H1 (cell line): Measurements from ENCODE around the gene FBXO11. TPM values are rescaled to one million over a fixed set of nuclear protein-coding genes. Genes with fewer than 3 reads are reported as not detected.

Experiments used
- CTCF ChIA-PET: fragments of 300-600 bp; sonication (Branson Sonifier 250); formaldehyde crosslinking; loops from one replicate; lab custom pipeline; 2021; ENCODE audit not compliant: partially characterized antibody; lab: Charles Lee
- POLR2A ChIA-PET: fragments of 300-600 bp; sonication (Branson Sonifier 250); formaldehyde crosslinking; loops from one replicate; lab custom pipeline; 2021; ENCODE audit warnings: inconsistent platforms; ENCODE audit not compliant: partially characterized antibody; lab: Charles Lee
- DNase-seq, 2 experiments: peaks; one replicate each; pipeline versions ENCODE4 v3.0.0 to v3.0.0-alpha.2; 2010 to 2022; ENCODE audit warnings: low spot score in 2 of 2, low read depth in 1 of 2, mixed read lengths in 1 of 2
- FAIRE-seq: peaks from 2 replicates; lab custom pipeline; 2011; peaks lifted over from hg19 to GRCh38; lab: Jason Lieb, UNC
- H2AFZ ChIP-seq: 2 replicates; pipeline ENCODE4 v1.8.1; 2012; ENCODE audit warnings: low read length, inconsistent platforms
- H2AK5ac ChIP-seq: 2 replicates; pipeline ENCODE4 v1.6.1; 2013; ENCODE audit warnings: low read depth, low read length
- H2BK120ac ChIP-seq: replicated peaks from 2 replicates; pipeline ENCODE3; 2013; ENCODE audit warnings: low read depth, low read length, inconsistent platforms
- H2BK12ac ChIP-seq: 2 replicates; pipeline ENCODE4 v1.6.1; 2013; ENCODE audit warnings: low read depth, low read length
- H2BK15ac ChIP-seq: 2 replicates; pipeline ENCODE4 v1.6.1; 2013; ENCODE audit warnings: low read length
- H2BK20ac ChIP-seq: 2 replicates; pipeline ENCODE4 v1.6.1; 2013; ENCODE audit warnings: low read length
- H2BK5ac ChIP-seq: 2 replicates; pipeline ENCODE4 v1.6.1; 2013; ENCODE audit warnings: low read depth, low read length
- H3K14ac ChIP-seq: 2 replicates; pipeline ENCODE4 v1.6.1; 2013; ENCODE audit warnings: inconsistent platforms; ENCODE audit not compliant: insufficient read length
- H3K18ac ChIP-seq: 2 replicates; pipeline ENCODE4 v1.6.1; 2013; ENCODE audit warnings: low read length; ENCODE audit errors: extremely low read depth
- H3K23ac ChIP-seq: 2 replicates; pipeline ENCODE4 v1.6.1; 2013; ENCODE audit warnings: inconsistent platforms; ENCODE audit not compliant: insufficient read length
- H3K23me2 ChIP-seq: 2 replicates; pipeline ENCODE4 v1.6.1; 2013; ENCODE audit warnings: low read depth, low read length
- H3K27ac ChIP-seq: 2 replicates; pipeline ENCODE4 v1.6.1; 2011; ENCODE audit warnings: low read depth, low read length, inconsistent platforms
- H3K27me3 ChIP-seq, 4 experiments: replicated peaks in 1 of 4; 1 replicate in 1 of 4; 2 replicates in 3 of 4; pipeline versions ENCODE4 v1.6.1 to v1.8.1; 2011 to 2013; ENCODE audit warnings: low read length in 3 of 4, mild to moderate bottlenecking in 3 of 4, inconsistent platforms in 2 of 4, mixed read lengths in 2 of 4, moderate library complexity in 1 of 4; ENCODE audit not compliant: control insufficient read depth in 3 of 4, insufficient read depth in 3 of 4; ENCODE audit errors: extremely low read depth in 1 of 4
- H3K36me3 ChIP-seq, 4 experiments: 2 replicates each; pipeline versions ENCODE4 v1.6.1 to v1.8.1; 2011 to 2013; ENCODE audit warnings: mild to moderate bottlenecking in 4 of 4, low read length in 3 of 4, moderate library complexity in 2 of 4, control low read depth in 1 of 4, inconsistent platforms in 1 of 4; ENCODE audit not compliant: insufficient read depth in 4 of 4, control insufficient read depth in 2 of 4
- H3K4ac ChIP-seq: replicated peaks from 2 replicates; pipeline ENCODE3; 2013; ENCODE audit warnings: low read length, low read depth, mixed read lengths, inconsistent platforms; ENCODE audit not compliant: insufficient read length
- H3K4me1 ChIP-seq, 4 experiments: replicated peaks in 1 of 4; 1 replicate in 1 of 4; 2 replicates in 3 of 4; pipeline versions ENCODE4 v1.6.1 to v1.8.1; 2011 to 2013; ENCODE audit warnings: low read length in 3 of 4, inconsistent platforms in 2 of 4, mixed read lengths in 1 of 4; ENCODE audit not compliant: insufficient read depth in 4 of 4, control insufficient read depth in 3 of 4
- H3K4me2 ChIP-seq, 2 experiments: 2 replicates each; pipeline versions ENCODE4 v1.6.1 to v1.8.1; 2011 to 2013; ENCODE audit warnings: low read depth in 2 of 2, low read length in 2 of 2, control low read depth in 1 of 2, inconsistent platforms in 1 of 2, mild to moderate bottlenecking in 1 of 2; ENCODE audit not compliant: insufficient read depth in 1 of 2
- H3K4me3 ChIP-seq, 4 experiments: fragments of 200-600, 300-600 bp in 1 of 4; sonication (generic), shearing (Covaris generic), sonication (Bioruptor Twin) in 1 of 4; 2 replicates each; pipeline versions ENCODE4 v1.5.1 to v1.8.1; 2011 to 2016; ENCODE audit warnings: low read length in 4 of 4, low read depth in 3 of 4, control low read depth in 2 of 4, inconsistent platforms in 2 of 4, mild to moderate bottlenecking in 2 of 4, mixed read lengths in 1 of 4, moderate library complexity in 1 of 4; ENCODE audit not compliant: insufficient read depth in 2 of 4; ENCODE audit errors: extremely low read depth in 1 of 4
- H3K56ac ChIP-seq: replicated peaks from 2 replicates; pipeline ENCODE3; 2013; ENCODE audit warnings: low read depth, mild to moderate bottlenecking, mixed read lengths, low read length, inconsistent platforms; ENCODE audit not compliant: insufficient read length
- H3K79me1 ChIP-seq: 2 replicates; pipeline ENCODE4 v1.6.1; 2013; ENCODE audit warnings: low read depth, low read length, control low read depth
- H3K79me2 ChIP-seq, 2 experiments: 2 replicates each; pipeline versions ENCODE4 v1.6.1 to v1.8.1; 2012 to 2013; ENCODE audit warnings: low read length in 2 of 2, mild to moderate bottlenecking in 2 of 2, inconsistent platforms in 1 of 2; ENCODE audit not compliant: insufficient read depth in 2 of 2, control insufficient read depth in 1 of 2
- H3K9ac ChIP-seq, 4 experiments: replicated peaks in 1 of 4; 1 replicate in 1 of 4; 2 replicates in 3 of 4; pipeline versions ENCODE4 v1.6.1 to v1.8.1; 2011 to 2013; ENCODE audit warnings: low read depth in 3 of 4, low read length in 3 of 4, control low read depth in 2 of 4, mild to moderate bottlenecking in 2 of 4, moderate library complexity in 2 of 4, inconsistent platforms in 1 of 4; ENCODE audit errors: extremely low read depth in 1 of 4
- H3K9me3 ChIP-seq, 2 experiments: 2 replicates each; pipeline versions ENCODE4 v1.6.1 to v1.8.1; 2012 to 2013; ENCODE audit warnings: mild to moderate bottlenecking in 2 of 2, moderate library complexity in 2 of 2, control low read depth in 1 of 2, inconsistent platforms in 1 of 2, low read depth in 1 of 2, low read length in 1 of 2, mixed read lengths in 1 of 2; ENCODE audit not compliant: insufficient read depth in 2 of 2
- H4K20me1 ChIP-seq, 2 experiments: replicated peaks in 1 of 2; 2 replicates each; pipeline versions ENCODE3 to v1.8.1; 2011 to 2013; ENCODE audit warnings: inconsistent platforms in 2 of 2, low read length in 2 of 2, mild to moderate bottlenecking in 1 of 2; ENCODE audit not compliant: insufficient read depth in 2 of 2, control insufficient read depth in 1 of 2
- H4K5ac ChIP-seq: 2 replicates; pipeline ENCODE4 v1.6.1; 2013; ENCODE audit warnings: low read length, low read depth, mixed read lengths, inconsistent platforms; ENCODE audit not compliant: insufficient read length
- H4K8ac ChIP-seq: 2 replicates; pipeline ENCODE4 v1.8.0; 2013; ENCODE audit warnings: mild to moderate bottlenecking, moderate library complexity, low read length, inconsistent platforms; ENCODE audit not compliant: insufficient read depth; ENCODE audit errors: extremely low read depth
- H4K91ac ChIP-seq: replicated peaks from 2 replicates; pipeline ENCODE3; 2013; ENCODE audit warnings: low read length, mixed read lengths, inconsistent platforms; ENCODE audit not compliant: insufficient read length
- BACH1 ChIP-seq: IDR thresholded peaks from 2 replicates; pipeline ENCODE4 v1.6.1; 2012; ENCODE audit warnings: low read length, improper control_type of control experiment
- CHD2 ChIP-seq: IDR thresholded peaks from 2 replicates; pipeline ENCODE4 v1.6.1; 2012; ENCODE audit warnings: low read length, improper control_type of control experiment
- EGR1 ChIP-seq: IDR thresholded peaks from 2 replicates; pipeline ENCODE4 v1.6.1; 2011; ENCODE audit warnings: low read depth, low read length, borderline replicate concordance
- EZH2 ChIP-seq: fragments of 200-600 bp; sonication (generic); IDR thresholded peaks from 2 replicates; pipeline ENCODE4 v1.7.1; 2012; ENCODE audit warnings: low read depth, mild to moderate bottlenecking, moderate library complexity, low read length, inconsistent platforms; ENCODE audit not compliant: severe bottlenecking
- KDM1A ChIP-seq: fragments of 200-600, 300-600 bp; sonication (generic); IDR thresholded peaks from 2 replicates; pipeline ENCODE4 v1.7.1; 2016; ENCODE audit warnings: mild to moderate bottlenecking, low read length, borderline replicate concordance
- KDM5A ChIP-seq: fragments of 200-600 bp; IDR thresholded peaks from 2 replicates; pipeline ENCODE4 v1.7.1; 2012; ENCODE audit warnings: mild to moderate bottlenecking, low read length, inconsistent platforms, mixed read lengths
- PHF8 ChIP-seq: fragments of 200-600 bp; sonication (generic); conservative IDR thresholded peaks from 2 replicates; pipeline ENCODE4 v1.7.1; 2012; ENCODE audit warnings: low read depth, mild to moderate bottlenecking, inconsistent platforms, low read length, moderate library complexity
- RBBP5 ChIP-seq: IDR thresholded peaks from 2 replicates; pipeline ENCODE4 v1.7.1; 2012; ENCODE audit warnings: low read depth, mild to moderate bottlenecking, inconsistent platforms, low read length, moderate library complexity, borderline replicate concordance
- WGBS, 2 experiments: shearing (Covaris generic) in 1 of 2; methylation state at CpG; one replicate each; pipeline versions ENCODE4 v1.1.6 to v1.1.7; 2013 to 2015; ENCODE audit warnings: low lambda C conversion rate in 2 of 2, mixed read lengths in 2 of 2, inconsistent platforms in 1 of 2, low coverage in 1 of 2, missing lambda C conversion rate in 1 of 2; ENCODE audit not compliant: insufficient replicate concordance in 2 of 2, insufficient coverage in 1 of 2, insufficient read length in 1 of 2; ENCODE audit errors: extremely low coverage in 1 of 2, missing lambda C conversion rate in 1 of 2; 5-methylcytosine and 5-hydroxymethylcytosine counted together
- polyA plus RNA-seq, 7 experiments: library from polyadenylated mRNA; depleted of rRNA in 3 of 7; stranded (reverse) in 5 of 7; unstranded in 2 of 7; fragments of >200 nt in 5 of 7; fragments of 200-250 nt in 2 of 7; gene quantifications; 1 replicate in 5 of 7; 2 replicates in 1 of 7; 4 replicates in 1 of 7; pipeline versions ENCODE4 v1.2.1 to v1.2.3, GENCODE V29; 2011 to 2013; ENCODE audit warnings: missing spikeins in 2 of 7, mixed read lengths in 2 of 7
- total RNA-seq: library from RNA; stranded (reverse); fragmentation: NEBNext Ultra II Directional; extraction: Animal tissue kit (Norgen Biotek cat#: 25700); gene quantifications from 2 replicates; pipeline ENCODE4 v1.2.1, GENCODE V29; 2021

Gene FBXO11
- total and polyA plus RNA-seq, 2 of the 8 experiments (the other 6 are each of a cell fraction or from before 2014, with no cell fraction given), result 21.7 to 57.3 TPM

- H3K9me3 ChIP-seq, result no peaks in the 10 kb centered on the region
- H4K91ac ChIP-seq, result no peak overlapping the region
- H3K36me3 ChIP-seq, result no peaks in the 10 kb centered on the region
- no peaks in the 10 kb centered on the region for H4K20me1 ChIP-seq
- no peak overlapping the region for H3K56ac ChIP-seq
- ChIA-PET POLR2A (interaction anchor here (0.6 to 0.7 kb wide), 2 partner anchors 10 to 11 kb away, joined by 3 to 4 read pairs; no protein-coding TSS in a partner anchor), CTCF (interaction anchor here (0.6 to 1.1 kb wide), 3 partner anchors 16 to 148 kb away, joined by 3 read pairs; no protein-coding TSS in a partner anchor)
- no peak overlapping the region for H2BK15ac ChIP-seq
- no peak overlapping the region for H3K4ac ChIP-seq
- no peak overlapping the region for H3K23ac ChIP-seq
- no peak overlapping the region for H3K9ac ChIP-seq
- H3K79me1 ChIP-seq, result no peaks in the 10 kb centered on the region
- H2BK12ac ChIP-seq, result no peak overlapping the region
- no peaks in the 10 kb centered on the region for H3K4me1 ChIP-seq
- H2AFZ ChIP-seq, result no peak overlapping the region
- H4K5ac ChIP-seq, result no peak overlapping the region
- H4K8ac ChIP-seq, result no peak overlapping the region
- no peaks in the 10 kb centered on the region for H3K79me2 ChIP-seq
- no peak overlapping the region for H2AK5ac ChIP-seq
- H3K18ac ChIP-seq, result no peak overlapping the region
- FAIRE-seq (no peak), DNase-seq (no peak)
- H3K4me3 ChIP-seq, result no peak overlapping the region
- no peak overlapping the region for H3K4me2 ChIP-seq
- no peak overlapping the region for H2BK5ac ChIP-seq
- no peak overlapping the region for H2BK120ac ChIP-seq
- H3K23me2 ChIP-seq, result no peaks in the 10 kb centered on the region
- H3K27me3 ChIP-seq, result no peaks in the 10 kb centered on the region
- WGBS, 2 experiments, result 95% methylated on average over 3 of the region's 3 CpGs; no CpG with 5 or more reads in 1 of the 2 experiments
- H3K27ac ChIP-seq, result no peak overlapping the region
- no peak overlapping the region for H2BK20ac ChIP-seq
- H3K14ac ChIP-seq, result no peak overlapping the region
- no peak for TF ChIP-seq KDM1A
- TF ChIP-seq PHF8, result no peak
- TF ChIP-seq EGR1, result no peak
- no peak for TF ChIP-seq BACH1
- no peak for TF ChIP-seq EZH2
- no peak for TF ChIP-seq RBBP5
- TF ChIP-seq CHD2, result no peak
- no peak for TF ChIP-seq KDM5A
These were observed 11.1 kb upstream of the FBXO11 start for GRCh38 chr2:47917276-47917961.
